ENCODE data around the gene ZNF83. TPM values are rescaled to one million over a fixed set of nuclear protein-coding genes. Genes with fewer than 3 reads are reported as not detected.

Gene ZNF83
- polyA plus RNA-seq, 1 of the 3 experiments (the other 2 are of a cell fraction): 30.1 TPM

DNA sequence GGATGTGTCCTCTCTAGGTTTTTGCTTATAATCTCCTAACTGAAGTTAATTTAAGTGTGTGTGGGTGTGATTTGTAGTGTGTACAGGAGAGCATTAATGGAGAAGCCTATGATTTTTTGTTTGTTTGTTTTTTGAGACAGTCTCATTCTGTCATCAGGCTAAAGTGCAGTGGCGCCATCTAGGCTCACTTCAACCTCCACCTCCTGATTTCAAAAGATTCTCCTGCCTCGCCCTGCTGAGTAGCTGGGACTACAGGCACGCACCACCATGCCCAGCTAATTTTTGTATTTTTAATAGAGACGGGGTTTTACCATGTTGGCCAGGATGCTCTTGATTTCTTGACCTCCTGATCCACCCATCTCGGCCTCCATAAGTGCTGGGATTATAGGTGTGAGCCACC lies 47.4 kb downstream of the ZNF83 start:
- TF ChIP-seq RAD21 (IDR thresholded peaks at IDR 0.05; ENCODE audit: low read length) (peak; percentile 32; the same call in 1 of the 2 replicates), RFX5 (IDR thresholded peaks at IDR 0.05; ENCODE audit: low read length) (no peak), CHD2 (IDR thresholded peaks at IDR 0.05; ENCODE audit: low read length, partially characterized antibody) (no peak), POLR2AphosphoS5 (IDR thresholded peaks at IDR 0.05; ENCODE audit: low read depth, low read length) (no peak), FOSL2 (IDR thresholded peaks at IDR 0.05; ENCODE audit: borderline replicate concordance, low read depth) (no peak), TAF1 (IDR thresholded peaks at IDR 0.05; ENCODE audit: borderline replicate concordance, low read depth, low read length) (no peak)
- ChIA-PET CTCF (interaction anchor here (1.0 to 1.5 kb wide), 3 partner anchors 9 to 18 kb away, joined by 3 to 4 read pairs (median 3); no protein-coding TSS in a partner anchor), POLR2A (no interaction called here)
- H3K4me2 ChIP-seq: no peak overlapping the region
- no peak overlapping the region for H3K27ac ChIP-seq (ENCODE audit: low read depth in 2 of 2, low read length in 1 of 2)
- no peaks in the 10 kb centered on the region for H3K4me1 ChIP-seq (ENCODE audit: control insufficient read depth in 1 of 2, insufficient read depth in 2 of 2, low read depth in 1 of 2, low read length in 1 of 2)
- peaks cover 0 to 23% of the 10 kb centered on the region in 2 experiments for H3K36me3 ChIP-seq (replicated peaks in 1 of 2; ENCODE audit: control insufficient read depth in 1 of 2, insufficient read depth in 2 of 2, low read length in 1 of 2)
- no peaks in the 10 kb centered on the region for H3K9me2 ChIP-seq
- no peaks in the 10 kb centered on the region for H3K79me2 ChIP-seq (ENCODE audit: insufficient read depth)
- H3K9ac ChIP-seq: no peak overlapping the region
- no peaks in the 10 kb centered on the region for H3F3A ChIP-seq (replicated peaks; ENCODE audit: insufficient read depth)
- 78% methylated on average over 5 of the region's 5 CpGs for WGBS (ENCODE audit: low lambda C conversion rate)
- no peak for DNase-seq
- no peak overlapping the region for H3K4me3 ChIP-seq (ENCODE audit: low read depth in 2 of 2, low read length in 1 of 2)
- H2AFZ ChIP-seq (ENCODE audit: low read depth): no peak overlapping the region
- H3K27me3 ChIP-seq (ENCODE audit: insufficient read depth): no peaks in the 10 kb centered on the region
- H4K20me1 ChIP-seq (ENCODE audit: insufficient read depth): no peaks in the 10 kb centered on the region
- H3K9me3 ChIP-seq: no peaks in the 10 kb centered on the region

- Histone ChIP-seq H3K9ac (no peak overlapping the region), H2AFZ (ENCODE audit: low read depth) (no peak overlapping the region), H3K9me3 (peaks cover 3% of the 10 kb centered on the region; the same call in 1 of the 2 replicates), H3K4me2 (no peak overlapping the region), H3K79me2 (ENCODE audit: insufficient read depth) (no peaks in the 10 kb centered on the region), H3K9me2 (no peaks in the 10 kb centered on the region), H3F3A (replicated peaks; ENCODE audit: insufficient read depth) (no peaks in the 10 kb centered on the region), H3K27me3 (ENCODE audit: insufficient read depth) (no peaks in the 10 kb centered on the region), H4K20me1 (ENCODE audit: insufficient read depth) (no peaks in the 10 kb centered on the region), H3K36me3 (replicated peaks in 1 of 2; ENCODE audit: control insufficient read depth in 1 of 2, insufficient read depth in 2 of 2, low read length in 1 of 2) (peaks cover 26 to 59% of the 10 kb centered on the region in 2 experiments), H3K4me3 (ENCODE audit: low read depth in 2 of 2, low read length in 1 of 2) (no peak overlapping the region), H3K4me1 (ENCODE audit: control insufficient read depth in 1 of 2, insufficient read depth in 2 of 2, low read depth in 1 of 2, low read length in 1 of 2) (no peaks in the 10 kb centered on the region), H3K27ac (ENCODE audit: low read depth in 2 of 2, low read length in 1 of 2) (no peak overlapping the region)
- WGBS (ENCODE audit: low lambda C conversion rate): 94% methylated on average over 6 of the region's 6 CpGs
- no peak for TF ChIP-seq FOXM1 (IDR thresholded peaks at IDR 0.05; ENCODE audit: low read depth)
- TF ChIP-seq, protein P1, sequence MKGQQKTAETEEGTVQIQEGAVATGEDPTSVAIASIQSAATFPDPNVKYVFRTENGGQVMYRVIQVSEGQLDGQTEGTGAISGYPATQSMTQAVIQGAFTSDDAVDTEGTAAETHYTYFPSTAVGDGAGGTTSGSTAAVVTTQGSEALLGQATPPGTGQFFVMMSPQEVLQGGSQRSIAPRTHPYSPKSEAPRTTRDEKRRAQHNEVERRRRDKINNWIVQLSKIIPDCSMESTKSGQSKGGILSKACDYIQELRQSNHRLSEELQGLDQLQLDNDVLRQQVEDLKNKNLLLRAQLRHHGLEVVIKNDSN (IDR thresholded peaks at IDR 0.05; ENCODE audit: borderline replicate concordance, low read depth): no peak
- TF ChIP-seq IRF3 (IDR thresholded peaks at IDR 0.05; ENCODE audit: low read depth, low read length): no peak
- no peak for TF ChIP-seq CHD2 (IDR thresholded peaks at IDR 0.05; ENCODE audit: low read length, partially characterized antibody)
- no peak for TF ChIP-seq RAD21 (IDR thresholded peaks at IDR 0.05; ENCODE audit: low read length)
- CTCF ChIA-PET: no interaction called here
- POLR2A ChIA-PET: no interaction called here
- no peak for DNase-seq
Measured at GRCh38 chr19:52585604-52586003, 52.6 kb downstream of the ZNF83 start.

Data from SK-N-SH (cell line).